Omental fat pad (tissue), 4 donors: Measurements from ENCODE around the gene CACNA1S. TPM values are rescaled to one million over a fixed set of nuclear protein-coding genes. Genes with fewer than 3 reads are reported as not detected.

Experiments used
- ATAC-seq: fragments of 150-250 bp; one replicate; pipeline ENCODE4 v1.9.1; 2016; ENCODE audit warnings: mild to moderate bottlenecking, moderate library complexity; ENCODE audit not compliant: low FRiP score
- DNase-seq: peaks from one replicate; pipeline ENCODE4 v3.0.0-alpha.2; 2019; ENCODE audit warnings: low spot score
- CTCF ChIP-seq, 3 donors: fragments of 450-650 bp; IDR thresholded peaks; one replicate each; pipeline ENCODE4 v1.5.1; 2016 to 2017; ENCODE audit warnings: antibody characterized with exemption in 3 of 3, mild to moderate bottlenecking in 3 of 3, moderate library complexity in 2 of 3
- total RNA-seq, 4 donors: library from RNA; depleted of rRNA; stranded (reverse); fragments of >200 nt; gene quantifications; one replicate each; pipeline ENCODE4 v1.1.0, GENCODE V29; 2016

The CACNA1S gene
- total RNA-seq, 4 donors from 2014 or later, result not detected

GRCh38 chr1:201069636-201070035 lies 42.6 kb downstream of the CACNA1S start:
- no peak for TF ChIP-seq CTCF (IDR thresholded peaks at IDR 0.05)
- DNase-seq, result no peak
- no peak for ATAC-seq

- DNase-seq (no peak), ATAC-seq (no peak)
- no peak for TF ChIP-seq CTCF (IDR thresholded peaks at IDR 0.05)
Measured at GRCh38 chr1:201068976-201069375, 43.2 kb downstream of the CACNA1S start.

DNA sequence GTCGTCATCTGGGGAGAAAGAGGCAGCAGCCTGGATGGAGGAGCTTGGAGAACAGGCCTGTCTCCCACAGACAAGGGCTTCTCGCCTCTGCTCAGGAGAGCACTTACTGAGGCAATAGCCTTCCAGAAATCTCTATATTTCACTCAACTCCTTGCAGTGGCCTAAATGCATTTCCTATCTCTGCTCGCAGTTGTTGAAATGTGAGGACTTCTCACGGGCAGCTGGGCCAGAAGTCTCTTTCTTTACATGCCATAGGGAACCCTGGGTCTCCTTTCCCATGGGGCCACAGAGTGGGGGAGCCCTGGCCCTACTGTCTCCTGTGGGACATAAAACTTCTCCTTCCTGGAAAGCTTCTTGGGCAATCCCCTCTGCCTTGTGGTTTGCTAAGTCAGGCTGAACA lies 45.2 kb downstream of the CACNA1S start:
- ATAC-seq (no peak), DNase-seq (no peak)
- TF ChIP-seq CTCF (IDR thresholded peaks at IDR 0.05), result no peak

- TF ChIP-seq CTCF (IDR thresholded peaks at IDR 0.05), result no peak
- no peak for ATAC-seq
Measured at GRCh38 chr1:201065686-201066085, 46.5 kb downstream of the CACNA1S start.

DNA sequence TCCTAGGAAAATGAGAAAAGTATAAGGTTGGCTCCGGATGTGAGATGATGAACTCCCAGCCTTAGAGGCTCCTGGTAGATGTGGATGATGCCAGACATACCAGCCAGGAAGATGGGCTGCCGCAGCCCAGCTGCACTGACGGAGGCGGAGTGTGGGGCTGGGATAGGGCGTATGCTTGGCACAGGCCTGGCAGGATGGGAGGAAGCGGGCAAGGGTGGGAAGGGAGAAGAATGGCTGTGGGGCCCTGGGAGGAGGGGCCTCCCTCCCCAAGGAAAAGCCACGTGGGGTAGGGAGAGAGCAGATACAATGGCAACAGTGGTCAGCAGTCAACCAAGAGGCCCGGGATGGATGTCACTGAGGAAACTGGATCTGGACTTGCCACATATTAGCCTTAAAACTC lies 47.4 kb downstream of the CACNA1S start:
- ATAC-seq (no peak), DNase-seq (no peak)
- TF ChIP-seq CTCF (IDR thresholded peaks at IDR 0.05), result no peak

More at GRCh38 chr1:201065686-201066085, 46.5 kb downstream of the CACNA1S start:
- no peak for DNase-seq

- DNase-seq, result no peak
- no peak for TF ChIP-seq CTCF (IDR thresholded peaks at IDR 0.05)
- no peak for ATAC-seq
Measured at GRCh38 chr1:201063145-201063544, 49.1 kb downstream of the CACNA1S start.

DNA sequence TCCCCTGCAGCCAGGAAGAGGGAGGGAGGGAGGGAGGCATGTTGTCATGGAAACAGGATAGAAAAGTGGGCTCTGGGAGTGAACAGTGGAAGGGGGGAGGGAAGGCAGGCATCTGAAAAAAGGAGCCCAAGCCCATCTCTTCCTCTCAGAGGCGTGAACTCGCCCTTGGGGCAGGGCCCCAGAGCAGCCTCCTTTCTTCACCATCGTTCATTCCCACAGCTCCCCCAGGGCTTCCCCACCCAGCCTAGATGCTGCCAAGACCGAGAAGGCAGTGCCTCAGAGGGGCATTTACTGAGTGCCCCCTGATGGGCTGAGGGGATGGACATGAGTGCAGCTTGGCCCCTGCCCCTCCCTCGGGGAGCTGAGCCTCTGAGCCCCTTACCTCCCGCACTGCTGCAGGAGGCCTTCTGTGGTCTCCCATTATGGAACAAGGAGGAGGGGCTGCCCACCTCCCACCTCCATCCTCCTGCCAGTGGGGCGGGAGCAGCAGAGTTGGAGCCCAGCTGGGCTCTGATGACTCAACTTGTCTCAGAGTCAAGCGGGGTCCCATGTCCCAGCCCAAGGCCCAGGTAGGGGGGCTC lies 49.6 kb downstream of the CACNA1S start:
- DNase-seq (no peak), ATAC-seq (no peak)

More for the DNA sequence above, 49.6 kb downstream of the CACNA1S start:
- TF ChIP-seq CTCF (IDR thresholded peaks at IDR 0.05), result no peak
